ENCODE data around the gene LRIT2. TPM values are rescaled to one million over a fixed set of nuclear protein-coding genes. Genes with fewer than 3 reads are reported as not detected.
A peak's percentile ranks its signal among the peaks of the same experiment; 100 is the strongest.

LRIT2 gene
- total RNA-seq, 1 experiment from 2014 or later = not detected

DNA sequence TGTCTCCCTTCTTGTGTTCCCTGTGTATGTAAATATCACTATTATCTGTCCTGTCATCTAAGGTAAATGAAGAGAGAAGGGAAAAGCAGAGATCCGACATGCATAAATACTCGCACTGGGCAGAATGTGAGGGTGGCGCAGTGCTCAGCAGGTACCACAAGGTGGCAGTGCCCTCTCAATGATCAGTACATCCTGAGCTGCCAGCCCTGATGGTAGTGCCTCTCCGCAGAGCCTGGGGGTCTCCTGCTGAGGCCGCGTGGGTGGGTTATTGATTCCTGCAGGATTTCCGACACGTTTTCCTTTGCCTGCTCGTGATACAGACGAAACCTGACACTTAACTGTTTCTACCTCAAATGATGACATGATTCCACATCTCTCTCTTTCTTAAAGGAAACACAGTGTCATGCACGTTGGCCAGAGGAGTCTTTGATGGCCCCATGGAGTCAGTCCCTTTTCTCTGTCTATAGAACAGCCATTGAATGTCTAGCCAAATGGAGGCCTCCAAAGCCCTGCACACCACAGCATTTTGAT lies 39.3 kb upstream of the LRIT2 start:
- H3K9me3 ChIP-seq (ENCODE audit: control insufficient read depth, low read depth, low read length) = no peaks in the 10 kb centered on the region
- H3K56ac ChIP-seq (ENCODE audit: insufficient read length, low read depth, low read length) = no peak overlapping the region
- H3K27me3 Mint-ChIP-seq (ENCODE audit: low read depth) = peaks cover 4% of the 10 kb centered on the region
- H4K91ac ChIP-seq (ENCODE audit: insufficient read length, low read depth, low read length) = no peak overlapping the region
- H3K79me1 ChIP-seq (ENCODE audit: insufficient read depth, low read depth, low read length, poor library complexity, severe bottlenecking) = no peaks in the 10 kb centered on the region
- peaks cover 17 to 19% of the 10 kb centered on the region in 2 experiments for H3K4me1 Mint-ChIP-seq
- H3K27ac ChIP-seq (ENCODE audit: insufficient read length, low read depth, low read length) = no peak overlapping the region
- peak overlapping the region in 1 of 2 experiments; percentile 1; a peak in 1 of 5 replicates for H3K4me3 Mint-ChIP-seq
- no peak overlapping the region for H2AK5ac ChIP-seq (ENCODE audit: insufficient read length, low read length)
- TF ChIP-seq, protein P1, sequence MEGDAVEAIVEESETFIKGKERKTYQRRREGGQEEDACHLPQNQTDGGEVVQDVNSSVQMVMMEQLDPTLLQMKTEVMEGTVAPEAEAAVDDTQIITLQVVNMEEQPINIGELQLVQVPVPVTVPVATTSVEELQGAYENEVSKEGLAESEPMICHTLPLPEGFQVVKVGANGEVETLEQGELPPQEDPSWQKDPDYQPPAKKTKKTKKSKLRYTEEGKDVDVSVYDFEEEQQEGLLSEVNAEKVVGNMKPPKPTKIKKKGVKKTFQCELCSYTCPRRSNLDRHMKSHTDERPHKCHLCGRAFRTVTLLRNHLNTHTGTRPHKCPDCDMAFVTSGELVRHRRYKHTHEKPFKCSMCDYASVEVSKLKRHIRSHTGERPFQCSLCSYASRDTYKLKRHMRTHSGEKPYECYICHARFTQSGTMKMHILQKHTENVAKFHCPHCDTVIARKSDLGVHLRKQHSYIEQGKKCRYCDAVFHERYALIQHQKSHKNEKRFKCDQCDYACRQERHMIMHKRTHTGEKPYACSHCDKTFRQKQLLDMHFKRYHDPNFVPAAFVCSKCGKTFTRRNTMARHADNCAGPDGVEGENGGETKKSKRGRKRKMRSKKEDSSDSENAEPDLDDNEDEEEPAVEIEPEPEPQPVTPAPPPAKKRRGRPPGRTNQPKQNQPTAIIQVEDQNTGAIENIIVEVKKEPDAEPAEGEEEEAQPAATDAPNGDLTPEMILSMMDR (conservative IDR thresholded peaks at IDR 0.05) = peak; percentile 97
- H3T11ph ChIP-seq (ENCODE audit: low read length) = no peak overlapping the region
- H4K20me1 ChIP-seq (ENCODE audit: control insufficient read depth, insufficient read depth, insufficient read length) = no peaks in the 10 kb centered on the region
- H2BK5ac ChIP-seq (ENCODE audit: insufficient read length, low read length) = no peak overlapping the region
- H4K8ac ChIP-seq (replicated peaks; ENCODE audit: insufficient read length, low read depth, low read length) = no peak overlapping the region
- H3K4me1 ChIP-seq (ENCODE audit: insufficient read depth, low read length) = no peaks in the 10 kb centered on the region; the same call in 1 of the 2 replicates
- H2AFZ ChIP-seq (ENCODE audit: low read length) = no peak overlapping the region
- H2BK15ac ChIP-seq (ENCODE audit: low read depth, low read length) = no peak overlapping the region
- no peak overlapping the region for H2BK120ac ChIP-seq (ENCODE audit: low read depth, low read length, poor library complexity, severe bottlenecking)
- H3K18ac ChIP-seq (ENCODE audit: insufficient read length, low read depth, low read length) = no peak overlapping the region
- H3K9me3 Mint-ChIP-seq = no peaks in the 10 kb centered on the region
- peak overlapping the region; percentile 7 for H3K4me2 ChIP-seq (ENCODE audit: insufficient read depth, insufficient read length, low read length)
- DNase-seq = peak; percentile 78
- no peaks in the 10 kb centered on the region for H3K79me2 ChIP-seq (ENCODE audit: insufficient read depth, low read length)
- no peak overlapping the region for H4K5ac ChIP-seq (ENCODE audit: insufficient read length, low read depth, low read length)
- no peak overlapping the region for H3K14ac ChIP-seq (ENCODE audit: insufficient read depth, low read length)
- H3K9ac ChIP-seq (ENCODE audit: extremely low read depth, insufficient read length, low read length) = no peak overlapping the region
- no peak overlapping the region for H2BK12ac ChIP-seq (ENCODE audit: insufficient read length, low read depth, low read length)
- no peaks in the 10 kb centered on the region; a peak in 1 of 7 replicates for H3K36me3 Mint-ChIP-seq (ENCODE audit: insufficient read depth in 1 of 3, low read depth in 3 of 3)
- H3K4ac ChIP-seq (ENCODE audit: low read depth, low read length) = no peak overlapping the region
- H3K27me3 ChIP-seq (ENCODE audit: insufficient read depth, low read length) = no peaks in the 10 kb centered on the region
- H3K23me2 ChIP-seq (ENCODE audit: insufficient read length, low read depth, low read length, poor library complexity, severe bottlenecking) = no peaks in the 10 kb centered on the region
- H3K23ac ChIP-seq (ENCODE audit: insufficient read length, low read depth, low read length) = no peak overlapping the region
- WGBS (ENCODE audit: extremely low coverage, insufficient read length, low lambda C conversion rate) = no CpG with 5 or more reads among the region's 11 CpGs
- H2BK20ac ChIP-seq (ENCODE audit: low read depth, low read length, poor library complexity, severe bottlenecking) = no peak overlapping the region
- H3K27ac Mint-ChIP-seq = no peak overlapping the region

Data from H9 (cell line).